Activated CD4-positive, alpha-beta T cell treated with anti-CD3 and anti-CD28 coated beads for 24 hours (primary cell): ENCODE results near the gene BLMH.
"Not testable (repeated sequence)": the region's sequence is repeated elsewhere in the genome, so short reads cannot be mapped to it uniquely, and the experiment has no call there.

Experiments
- DNase-seq, 2 donors: peaks; one replicate each; pipeline ENCODE4 v3.0.0-alpha.2; 2020; ENCODE audit warnings: low read depth in 2 of 2

The BLMH gene

DNA sequence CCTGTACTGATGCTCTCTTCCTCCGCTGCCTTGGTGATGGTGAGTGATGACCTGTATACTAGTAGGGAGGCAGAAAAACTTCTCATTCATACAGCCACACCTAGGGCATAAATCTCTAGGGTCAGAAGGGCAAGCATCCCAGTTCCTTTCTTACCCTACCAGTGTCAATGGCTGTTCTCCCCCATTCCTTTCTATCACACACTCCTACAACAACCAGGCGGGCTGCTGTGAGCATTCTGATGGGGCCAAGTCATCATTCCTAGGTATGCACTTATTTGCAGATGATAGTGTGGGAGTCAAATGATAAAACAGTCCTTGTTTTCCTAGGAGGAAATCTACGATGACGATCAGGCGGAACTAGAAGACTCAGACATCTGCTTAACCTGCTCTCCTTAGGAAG lies 42.3 kb downstream of the BLMH start:
- no peak for DNase-seq

DNA sequence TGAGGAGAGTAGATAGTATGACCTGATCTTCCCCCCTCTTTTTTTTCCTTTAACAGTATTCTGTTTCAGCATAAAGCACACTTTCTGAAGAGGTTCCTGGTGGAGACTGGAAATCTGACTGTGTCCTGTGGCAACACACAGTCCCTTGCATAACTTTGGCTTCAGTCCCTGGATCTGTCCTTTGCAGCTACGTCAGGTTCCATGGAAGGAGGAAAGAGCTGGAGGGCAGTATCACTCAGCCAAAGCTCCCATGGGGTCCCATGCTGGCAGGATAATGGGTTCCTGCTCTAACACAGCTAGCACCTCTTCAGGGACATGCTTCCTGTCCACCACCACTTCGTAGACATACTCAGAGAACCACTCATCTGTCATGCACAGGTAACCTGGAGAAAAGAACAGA lies 43.0 kb downstream of the BLMH start:
- DNase-seq = no peak

DNA sequence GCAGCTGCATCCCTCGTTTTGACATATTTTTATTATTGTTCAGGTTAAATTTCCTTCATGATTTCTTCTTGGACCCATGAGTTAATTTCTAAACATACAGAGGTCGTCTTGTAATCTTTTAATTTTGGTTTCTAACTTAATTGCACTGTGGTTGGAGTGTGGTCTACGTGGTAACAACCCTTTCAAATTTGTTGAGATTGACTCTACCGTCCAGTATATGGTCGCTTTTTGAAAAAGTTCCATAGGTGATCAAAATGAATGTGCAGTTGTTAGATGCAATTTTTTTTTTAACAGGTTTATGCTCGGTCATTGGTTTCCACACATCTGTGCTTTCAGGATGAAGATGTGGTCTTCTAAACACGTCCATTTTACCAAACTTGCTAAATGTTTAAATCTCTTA lies 45.3 kb downstream of the BLMH start:
- no peak for DNase-seq

DNA sequence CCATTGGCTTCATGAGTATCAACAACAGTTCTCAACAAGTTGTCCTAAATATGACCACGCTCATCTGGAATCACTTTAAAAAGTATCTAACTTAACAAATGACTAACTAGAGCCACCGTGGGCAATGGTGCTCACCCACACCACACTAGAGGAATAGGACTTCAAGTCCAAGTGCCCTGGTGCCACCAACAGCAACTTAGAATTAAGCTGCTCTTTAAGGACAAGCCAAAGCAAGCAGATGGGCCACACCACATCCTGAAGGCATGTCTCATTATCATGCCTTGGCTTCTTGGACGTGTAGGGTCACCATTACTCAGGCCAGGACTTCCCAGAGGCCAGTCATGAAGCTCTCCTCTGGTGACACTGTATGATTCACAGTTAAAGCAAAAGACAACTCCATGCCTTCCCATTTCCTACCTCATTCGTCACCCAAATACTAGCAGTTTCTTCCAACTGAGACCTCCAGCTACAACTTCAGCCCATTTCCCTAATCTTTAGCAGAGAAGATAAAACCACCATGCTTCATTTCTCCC lies 46.8 kb downstream of the BLMH start:
- no peak for DNase-seq

DNA sequence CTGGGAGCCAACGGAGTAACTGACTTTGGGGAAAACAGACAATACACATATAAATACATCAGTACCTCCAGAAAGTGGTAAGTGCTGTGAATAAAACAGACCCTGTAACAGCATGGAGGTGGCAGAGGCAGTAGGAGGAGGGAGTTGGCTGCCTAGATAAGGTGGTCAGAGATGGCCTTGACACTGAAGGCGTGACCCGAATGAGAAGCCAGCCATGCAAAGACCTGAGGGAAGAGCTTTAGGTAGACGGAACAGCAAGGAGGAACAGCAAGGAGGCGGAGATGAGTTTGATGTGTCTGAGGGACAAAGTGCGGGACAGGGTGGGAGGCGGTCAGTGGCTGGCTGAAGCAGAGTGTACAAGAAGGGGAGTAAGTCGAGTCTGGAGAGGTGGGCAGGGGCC lies 48.2 kb downstream of the BLMH start:
- no peak for DNase-seq

DNA sequence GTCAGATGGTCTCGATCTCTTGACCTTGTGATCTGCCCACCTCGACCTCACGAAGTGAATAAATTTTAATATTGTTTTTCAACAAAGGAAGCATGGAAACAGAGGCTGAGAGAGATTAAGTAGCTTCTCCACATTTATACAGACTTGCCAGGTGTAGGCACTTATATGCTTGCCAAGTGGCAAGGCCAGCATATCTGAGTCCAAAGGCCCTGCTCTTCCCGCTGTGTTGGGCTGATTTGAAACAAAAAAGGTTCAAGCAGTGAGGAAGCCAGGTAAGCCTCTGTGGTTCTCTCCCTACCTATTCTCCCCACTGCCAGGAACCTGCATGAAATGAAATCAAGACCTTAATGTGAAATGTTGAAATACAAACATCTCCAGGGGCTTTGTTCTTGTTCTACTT lies 48.7 kb downstream of the BLMH start:
- no peak for DNase-seq

DNA sequence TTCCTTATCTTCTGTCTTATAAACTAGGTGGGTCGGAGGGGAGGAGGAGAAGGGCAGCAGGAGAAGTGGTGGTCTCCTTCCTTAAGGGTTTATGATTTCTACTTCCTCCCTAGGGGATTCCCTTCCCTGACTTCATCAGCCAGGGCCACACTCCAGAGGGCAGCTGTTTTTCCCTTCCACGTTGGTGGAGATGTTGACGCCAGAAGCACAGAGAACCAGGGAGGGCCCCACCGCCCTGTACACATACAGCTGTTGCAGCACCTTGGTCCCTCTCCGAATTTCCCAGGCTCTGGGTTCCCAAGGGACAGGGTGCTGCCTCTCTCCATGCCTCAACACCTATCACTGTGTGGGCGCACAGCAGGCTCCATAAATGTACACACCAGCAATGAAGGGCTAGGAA lies 50.7 kb downstream of the BLMH start:
- no peak for DNase-seq

DNA sequence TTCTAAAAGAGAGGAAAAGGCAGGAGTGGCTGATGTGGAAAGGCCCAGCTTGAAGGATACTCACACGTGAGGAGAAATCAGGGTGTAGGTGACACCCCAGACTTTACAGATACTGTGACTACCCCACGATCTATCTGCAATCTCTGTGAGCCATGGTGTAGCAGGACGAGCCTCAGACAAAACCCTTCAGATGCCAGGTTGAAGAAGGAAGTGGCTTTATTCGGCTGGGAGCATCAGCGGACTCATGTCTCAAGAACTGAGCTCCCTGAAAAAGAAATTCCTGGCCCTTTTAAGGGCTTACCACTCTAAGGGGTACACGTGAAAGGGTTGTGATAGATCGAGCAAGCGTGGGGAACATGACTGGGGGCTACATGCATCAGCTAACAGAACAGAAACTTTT lies 51.6 kb downstream of the BLMH start:
- DNase-seq = no peak

DNA sequence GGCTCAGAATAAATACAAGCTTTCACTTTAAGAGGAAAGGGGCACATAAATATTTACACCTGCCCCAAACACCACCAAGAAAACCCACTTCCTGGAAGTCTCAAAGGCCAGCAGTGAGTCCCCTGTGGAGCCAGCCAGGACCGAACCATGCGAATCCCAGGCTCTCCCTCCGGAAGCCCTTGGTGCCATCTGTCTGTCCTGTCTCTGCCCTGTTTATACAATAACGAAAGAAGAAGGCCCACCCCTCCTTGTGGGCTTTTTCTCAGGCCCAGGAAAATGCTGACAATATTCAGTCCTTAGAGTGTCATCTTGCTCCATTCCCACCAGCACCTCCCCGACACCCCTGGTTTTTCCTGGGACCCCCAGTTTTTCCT lies 52.7 kb downstream of the BLMH start:
- DNase-seq = no peak

DNA sequence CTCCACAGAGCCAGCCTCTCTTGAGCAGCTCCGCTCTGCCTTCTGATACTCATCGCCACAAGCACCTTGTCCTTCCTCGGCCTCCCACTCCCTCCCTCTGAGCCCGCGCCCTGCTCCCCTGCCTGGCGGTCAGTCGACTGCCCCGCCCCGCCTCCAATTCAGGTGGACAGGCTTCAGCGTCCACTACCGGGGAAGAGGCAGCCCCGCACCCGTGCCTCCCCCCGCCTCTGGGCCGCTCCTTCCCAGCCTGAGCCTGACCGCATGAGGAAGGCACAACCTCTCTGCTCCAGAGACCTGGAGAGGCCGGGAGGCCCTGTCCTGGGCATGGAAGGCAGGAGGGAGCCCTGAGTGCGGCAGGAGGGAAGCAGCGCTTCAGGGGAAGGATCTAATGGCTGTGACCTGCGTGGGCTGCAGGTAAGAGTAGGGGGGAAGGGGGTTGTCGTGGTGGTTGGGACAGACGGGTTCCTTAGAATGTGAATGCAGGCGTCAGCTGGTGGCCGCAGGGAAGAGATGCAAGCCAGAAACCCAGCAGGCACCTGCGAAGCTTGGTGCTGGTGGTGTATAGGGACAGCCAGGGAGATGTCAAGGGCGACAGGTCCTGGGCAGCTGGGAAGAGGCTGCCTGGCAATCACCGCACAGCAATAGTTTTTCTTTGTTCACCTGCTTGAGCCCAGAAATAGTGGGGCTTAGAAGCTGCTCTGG lies 53.2 kb downstream of the BLMH start:
- no peak for DNase-seq

DNA sequence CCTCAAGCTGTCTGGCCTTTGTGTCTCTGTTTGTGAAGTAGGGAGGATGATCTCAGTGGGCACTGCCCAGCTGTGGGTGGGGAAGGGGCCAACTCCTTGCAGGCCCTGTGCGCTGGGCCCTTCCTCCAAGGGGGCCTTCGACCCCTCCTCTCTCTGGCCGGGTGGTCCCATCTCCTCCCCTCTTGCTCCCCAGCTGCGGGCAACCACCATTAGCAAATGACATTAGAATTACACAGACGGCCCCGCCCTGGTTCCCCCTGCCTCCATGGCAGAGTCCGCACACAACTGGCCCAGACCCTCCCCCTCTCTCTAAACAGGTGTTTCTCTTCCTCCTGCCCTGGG lies 53.8 kb downstream of the BLMH start:
- DNase-seq = no peak

DNA sequence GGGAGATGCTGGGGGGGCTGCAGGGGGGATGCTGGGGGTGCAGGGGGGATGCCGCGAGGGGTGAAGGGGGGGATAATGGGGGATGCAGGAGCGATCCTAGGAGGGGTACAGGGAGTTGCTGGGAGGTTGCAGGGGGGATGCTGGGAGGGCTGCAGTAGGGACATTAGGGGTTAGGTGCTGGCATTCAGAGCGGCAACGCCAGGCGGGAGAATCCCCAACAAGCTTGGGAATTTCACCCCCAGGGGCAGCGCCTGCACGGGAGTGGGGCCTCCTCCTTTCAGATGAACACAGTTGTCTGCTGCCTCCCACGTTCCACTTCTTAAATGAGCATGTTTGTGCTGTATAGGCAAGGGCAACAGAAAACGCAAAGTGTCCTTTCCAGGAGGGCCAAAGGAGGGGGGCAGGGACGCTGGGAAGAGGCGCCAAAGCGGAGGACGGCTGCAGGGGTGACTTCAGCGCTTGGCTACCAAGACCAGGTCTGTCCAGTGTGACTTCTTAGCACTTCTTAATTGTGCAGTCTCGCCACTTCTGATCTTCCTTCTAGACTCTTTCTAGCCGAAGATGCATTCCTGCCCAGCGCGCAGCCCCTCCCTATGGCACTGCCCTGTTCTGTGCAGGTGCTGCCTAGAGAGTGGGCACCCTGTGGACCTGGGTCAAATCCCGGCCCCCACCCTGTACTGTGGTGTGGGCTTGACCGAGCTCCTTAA lies 54.3 kb downstream of the BLMH start:
- no peak for DNase-seq

DNA sequence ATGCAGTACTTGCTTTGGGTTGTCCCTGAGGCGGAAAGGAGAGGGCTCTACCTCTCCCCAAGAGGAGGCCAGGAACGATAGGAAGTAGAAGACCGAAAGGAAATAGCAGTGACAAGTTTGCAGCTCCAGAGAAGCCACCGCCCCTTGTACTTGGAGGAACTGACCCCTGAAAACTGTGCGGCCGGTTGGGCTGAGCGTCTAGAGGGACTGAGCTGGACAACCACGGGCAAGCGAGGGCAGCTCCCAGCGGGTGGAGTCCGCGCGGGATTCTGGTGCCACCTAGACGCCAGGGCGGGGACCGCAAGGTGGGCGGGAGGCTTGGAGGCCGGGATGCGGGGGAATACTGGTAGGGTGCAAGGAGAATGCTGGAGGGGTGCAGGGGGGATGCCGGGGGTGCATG lies 55.0 kb downstream of the BLMH start:
- DNase-seq = no peak

DNA sequence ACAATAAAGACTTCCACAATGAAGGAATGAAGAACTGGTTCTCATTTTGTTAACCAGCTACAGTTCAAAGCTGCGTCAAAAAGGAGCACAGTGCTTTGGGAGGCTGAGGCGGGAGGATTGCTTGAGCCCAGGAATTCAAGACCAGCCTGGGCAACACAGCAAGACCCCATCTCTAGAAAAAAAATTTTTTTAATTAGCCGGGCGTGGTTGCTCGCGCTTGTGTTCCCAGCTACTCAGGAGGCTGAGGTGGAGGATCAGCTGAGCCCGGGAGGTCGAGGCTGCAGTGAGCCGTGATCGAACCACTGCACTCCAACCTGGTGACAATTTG lies 55.5 kb downstream of the BLMH start:
- no peak for DNase-seq

DNA sequence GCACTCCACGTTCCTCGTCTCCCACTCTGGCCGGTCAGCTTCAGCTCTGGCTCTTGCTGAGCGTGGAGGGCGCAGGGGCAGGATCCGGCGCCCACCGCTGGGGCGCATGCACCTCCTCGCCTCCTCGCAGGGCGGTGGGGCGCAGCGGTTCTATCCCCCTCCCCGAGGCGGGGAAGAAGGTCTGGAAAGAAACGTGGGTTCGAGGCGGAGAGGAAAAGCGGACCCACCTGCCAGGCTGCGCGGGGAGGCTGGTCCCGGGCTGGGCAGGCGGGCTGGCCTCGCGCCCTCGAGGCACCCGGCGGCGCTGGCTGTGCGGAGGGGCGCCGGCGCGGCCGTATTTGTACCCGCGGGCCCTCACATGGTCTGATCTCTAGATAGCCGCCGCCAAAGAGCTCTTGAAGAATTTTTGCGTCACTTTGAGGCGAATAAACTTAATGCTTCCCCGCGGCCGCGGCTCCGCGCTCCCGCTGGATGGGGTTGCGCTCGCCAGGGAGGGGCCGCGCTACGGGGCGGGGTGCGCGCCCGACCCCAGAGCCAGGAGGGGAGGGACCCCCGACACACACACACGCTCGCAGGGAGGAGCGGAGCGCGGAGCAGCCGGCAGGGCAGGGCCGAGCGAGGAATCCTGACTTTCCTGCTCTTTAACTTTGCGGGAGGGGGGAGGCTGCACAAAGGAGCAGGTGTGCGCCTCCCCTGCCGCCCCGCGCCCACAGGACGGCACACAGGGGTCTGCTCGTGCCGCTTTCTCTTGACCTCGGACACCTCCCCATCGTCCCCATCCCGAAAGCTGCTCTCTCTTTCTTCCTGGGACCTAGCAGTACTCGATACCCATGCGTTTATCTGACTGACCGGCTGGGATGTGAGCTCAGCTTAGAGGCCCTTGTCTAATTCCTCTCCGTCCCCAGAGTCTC lies 56.1 kb downstream of the BLMH start, which contains the start of gene SLC6A4:
Gene SLC6A4, minus strand, starts transcription at position 312 of the 911 bp plus-strand sequence. CDS start 13,739 bp downstream, outside the sequence.
- no peak for DNase-seq

DNA sequence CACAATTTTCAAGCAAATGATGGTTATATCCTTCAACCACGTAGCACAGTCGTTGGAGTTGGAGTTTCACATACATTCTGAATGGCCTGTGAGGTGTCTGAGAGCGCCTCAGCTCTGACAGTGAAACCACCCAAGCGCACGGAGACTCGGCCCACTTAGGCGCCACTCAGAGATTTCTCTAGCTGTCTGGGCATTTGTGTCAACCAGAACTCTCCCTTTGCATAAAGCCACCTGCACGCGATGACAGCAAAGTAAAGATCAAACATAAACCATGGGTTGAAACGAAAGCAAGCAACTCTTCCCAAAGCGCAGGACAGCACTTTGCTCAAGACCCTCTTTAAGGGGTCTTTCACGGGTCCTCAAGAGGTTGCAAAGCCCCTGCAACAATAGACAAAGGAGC lies 56.8 kb downstream of the BLMH start:
- DNase-seq = no peak

DNA sequence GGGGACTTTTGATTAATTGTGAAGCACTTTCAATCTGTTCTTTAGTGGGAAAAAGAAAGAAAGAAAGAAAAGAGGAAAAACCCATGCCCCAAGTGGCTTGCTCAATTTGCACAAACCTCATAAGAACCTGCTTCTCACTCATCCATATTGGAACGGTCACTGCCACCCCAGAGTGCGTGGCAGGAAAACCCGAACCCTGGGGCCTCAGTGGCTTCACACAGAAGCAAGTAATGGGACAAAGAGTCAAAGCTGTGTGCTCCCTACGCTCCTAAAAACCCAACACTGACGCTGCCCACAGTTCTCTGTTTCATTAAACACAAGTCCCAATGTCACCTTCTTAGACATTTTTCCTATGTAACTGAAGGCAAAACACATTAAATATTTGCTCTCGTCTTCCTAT lies 57.4 kb downstream of the BLMH start:
- DNase-seq = no peak

DNA sequence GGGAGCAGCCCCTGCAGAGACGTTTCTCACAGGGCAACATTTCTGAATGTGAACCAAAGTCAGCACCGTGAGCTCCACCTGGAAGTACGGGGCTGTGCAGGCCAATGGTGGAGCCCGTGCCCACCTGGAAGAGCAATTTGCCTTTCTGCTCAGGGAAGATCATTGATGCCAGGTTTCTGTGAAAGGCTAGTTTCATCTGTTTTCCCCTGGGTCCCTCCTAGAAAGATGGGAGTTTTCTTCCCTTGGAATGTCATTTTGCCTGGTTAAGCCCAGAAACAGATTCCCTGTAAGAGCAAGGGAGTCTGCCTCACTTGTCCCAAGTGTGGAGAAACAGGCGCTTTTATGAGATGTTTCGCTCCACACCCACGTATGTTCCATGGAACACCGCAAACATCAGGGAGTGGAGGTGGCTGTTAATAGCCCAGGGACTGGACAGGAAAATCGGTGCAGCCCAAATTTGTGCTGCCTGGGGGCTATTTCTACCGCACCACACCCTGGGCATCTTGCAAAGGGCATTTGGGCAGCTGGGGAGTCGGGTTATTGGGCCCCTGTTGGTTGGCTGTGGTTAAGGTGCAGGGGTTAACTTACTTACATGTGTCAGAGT lies 58.8 kb downstream of the BLMH start:
- DNase-seq = no peak

DNA sequence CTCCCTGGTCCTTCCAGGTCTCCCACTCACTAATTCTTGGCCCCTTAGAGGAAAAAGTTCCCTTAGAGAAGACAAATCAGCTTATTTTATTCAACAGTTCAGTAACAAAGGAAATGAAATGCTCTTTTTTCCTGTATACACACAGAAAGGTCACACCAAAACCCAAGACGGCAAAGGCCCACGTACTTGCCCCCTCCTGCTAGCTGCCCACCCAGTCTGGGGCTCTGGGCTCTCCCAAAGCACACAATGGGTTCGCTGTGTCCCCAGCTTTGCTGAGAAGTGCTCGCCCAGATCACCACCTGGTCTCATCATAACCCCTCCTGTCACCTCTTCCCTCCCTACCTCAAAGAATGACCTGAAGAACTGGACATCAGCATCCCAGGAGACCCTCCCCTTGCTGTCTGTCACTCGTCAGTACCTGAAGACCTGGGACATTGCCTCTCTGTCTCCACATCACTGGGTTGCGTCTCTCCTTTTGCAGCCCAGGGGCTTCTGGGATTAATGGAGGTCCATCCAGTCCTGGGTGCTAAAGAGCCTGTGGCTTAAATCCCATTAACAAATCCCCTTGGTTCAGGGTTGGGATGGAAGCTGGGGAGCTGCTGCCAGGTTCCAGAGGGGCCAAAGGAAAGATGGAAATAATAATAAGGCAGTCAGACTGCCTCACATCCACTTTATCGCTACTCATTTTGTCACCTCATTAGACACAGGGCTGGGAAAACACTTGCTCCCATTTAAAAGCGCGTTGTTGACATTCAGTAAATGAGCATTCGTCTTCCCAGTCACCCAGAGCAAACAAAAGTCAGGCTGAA lies 59.5 kb downstream of the BLMH start:
- DNase-seq = no peak

DNA sequence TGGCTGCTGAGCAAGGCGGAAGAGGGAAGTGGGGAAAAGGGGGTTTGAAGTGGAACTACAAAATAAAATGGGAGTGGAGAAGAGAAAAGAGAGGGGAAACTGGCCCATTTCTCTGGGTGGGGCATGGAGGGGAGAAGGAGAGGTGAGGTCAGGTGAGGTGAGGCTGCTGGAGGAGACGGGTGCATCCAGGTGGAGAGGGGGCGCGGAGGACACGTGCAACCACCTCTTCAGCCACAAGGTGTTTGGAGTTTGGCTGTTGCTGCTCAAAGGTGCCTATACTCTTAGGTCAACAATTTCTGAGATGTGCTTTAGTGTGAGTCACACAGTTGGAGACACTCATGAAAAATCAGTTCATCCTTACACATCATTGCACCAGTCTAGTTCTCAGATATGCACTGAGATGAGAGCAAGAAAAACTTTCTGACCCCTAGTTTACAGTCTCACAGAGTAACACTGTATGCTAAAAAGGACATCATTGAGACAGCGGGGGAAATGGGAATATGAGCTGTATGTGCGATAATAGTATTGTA lies 61.1 kb downstream of the BLMH start:
- no peak for DNase-seq

DNA sequence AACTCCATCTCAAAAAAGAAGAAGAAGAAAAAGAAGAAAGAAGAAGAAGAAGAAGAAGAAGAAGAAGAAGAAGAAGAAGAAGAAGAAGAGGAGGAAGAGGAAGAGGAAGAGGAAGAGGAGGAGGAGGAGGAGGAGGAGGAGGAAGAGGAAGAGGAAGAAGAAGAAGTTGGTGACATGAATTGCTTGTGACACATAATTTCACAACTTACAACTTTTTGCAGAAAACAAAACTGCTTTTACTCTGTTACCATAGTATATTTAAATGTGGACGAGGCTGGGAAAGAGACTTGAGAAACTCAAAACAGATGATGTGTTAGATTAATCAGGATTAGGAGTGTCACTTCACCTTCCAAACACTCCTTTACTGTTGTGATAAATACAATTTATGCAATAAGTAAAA lies 61.7 kb downstream of the BLMH start:
- DNase-seq = not testable (repeated sequence)
